Nephron (organoid): ENCODE measurements around the gene PKMYT1.

Experiments used
- H3K27ac Mint-ChIP-seq, 3 experiments: 2 replicates each; pipeline ENCODE4 v1.8.0; 2020; ENCODE audit warnings: mixed read lengths in 3 of 3, mild to moderate bottlenecking in 2 of 3, moderate library complexity in 1 of 3
- H3K27me3 Mint-ChIP-seq: 2 replicates; pipeline ENCODE4 v1.8.0; 2021; ENCODE audit warnings: low read depth, mild to moderate bottlenecking, moderate library complexity, mixed read lengths
- H3K36me3 Mint-ChIP-seq: 2 replicates; pipeline ENCODE4 v1.8.0; 2020; ENCODE audit warnings: low read depth, mixed read lengths
- H3K4me1 Mint-ChIP-seq: 2 replicates; pipeline ENCODE4 v1.8.0; 2020; ENCODE audit warnings: mixed read lengths
- H3K4me3 Mint-ChIP-seq, 3 experiments: 2 replicates each; pipeline ENCODE4 v1.8.0; 2020; ENCODE audit warnings: mild to moderate bottlenecking in 3 of 3, mixed read lengths in 3 of 3, moderate library complexity in 2 of 3
- H3K9me3 Mint-ChIP-seq: 2 replicates; pipeline ENCODE4 v1.8.0; 2020; ENCODE audit warnings: mixed read lengths
- CTCF ChIP-seq, 3 experiments: fragments of 200-600 bp; sonication (generic); IDR thresholded peaks; one replicate each; pipeline ENCODE4 v1.5.0; 2021; ENCODE audit warnings: antibody characterized with exemption in 3 of 3; ENCODE audit not compliant: unreplicated experiment in 3 of 3

Gene PKMYT1

GRCh38 chr16:2956579-2956956 lies 23.7 kb downstream of the PKMYT1 start:
- no peak for TF ChIP-seq CTCF (IDR thresholded peaks at IDR 0.05; ENCODE audit: unreplicated experiment in 3 of 3)
- peaks cover 6% of the 10 kb centered on the region for H3K4me1 Mint-ChIP-seq
- peaks cover 7% of the 10 kb centered on the region for H3K27me3 Mint-ChIP-seq
- no peak overlapping the region for H3K4me3 Mint-ChIP-seq
- H3K27ac Mint-ChIP-seq = no peak overlapping the region
- H3K9me3 Mint-ChIP-seq = no peaks in the 10 kb centered on the region
- H3K36me3 Mint-ChIP-seq = no peaks in the 10 kb centered on the region

- H3K36me3 Mint-ChIP-seq = no peaks in the 10 kb centered on the region
- H3K4me3 Mint-ChIP-seq = no peak overlapping the region
- no peak for TF ChIP-seq CTCF (IDR thresholded peaks at IDR 0.05; ENCODE audit: unreplicated experiment in 3 of 3)
Measured at GRCh38 chr16:2955779-2956578, 24.3 kb downstream of the PKMYT1 start.

GRCh38 chr16:2955438-2955778 lies 24.8 kb downstream of the PKMYT1 start:
- H3K4me1 Mint-ChIP-seq = peaks cover 6% of the 10 kb centered on the region
- TF ChIP-seq CTCF (IDR thresholded peaks at IDR 0.05; ENCODE audit: unreplicated experiment in 3 of 3) = no peak
- H3K36me3 Mint-ChIP-seq = no peaks in the 10 kb centered on the region
- H3K27me3 Mint-ChIP-seq = peaks cover 3% of the 10 kb centered on the region
- no peaks in the 10 kb centered on the region for H3K9me3 Mint-ChIP-seq
- H3K27ac Mint-ChIP-seq = no peak overlapping the region
- no peak overlapping the region for H3K4me3 Mint-ChIP-seq

More at GRCh38 chr16:2955779-2956578, 24.3 kb downstream of the PKMYT1 start:
- H3K9me3 Mint-ChIP-seq = no peaks in the 10 kb centered on the region
- H3K27me3 Mint-ChIP-seq = peaks cover 6% of the 10 kb centered on the region
- peaks cover 6% of the 10 kb centered on the region for H3K4me1 Mint-ChIP-seq
- H3K27ac Mint-ChIP-seq = no peak overlapping the region

DNA sequence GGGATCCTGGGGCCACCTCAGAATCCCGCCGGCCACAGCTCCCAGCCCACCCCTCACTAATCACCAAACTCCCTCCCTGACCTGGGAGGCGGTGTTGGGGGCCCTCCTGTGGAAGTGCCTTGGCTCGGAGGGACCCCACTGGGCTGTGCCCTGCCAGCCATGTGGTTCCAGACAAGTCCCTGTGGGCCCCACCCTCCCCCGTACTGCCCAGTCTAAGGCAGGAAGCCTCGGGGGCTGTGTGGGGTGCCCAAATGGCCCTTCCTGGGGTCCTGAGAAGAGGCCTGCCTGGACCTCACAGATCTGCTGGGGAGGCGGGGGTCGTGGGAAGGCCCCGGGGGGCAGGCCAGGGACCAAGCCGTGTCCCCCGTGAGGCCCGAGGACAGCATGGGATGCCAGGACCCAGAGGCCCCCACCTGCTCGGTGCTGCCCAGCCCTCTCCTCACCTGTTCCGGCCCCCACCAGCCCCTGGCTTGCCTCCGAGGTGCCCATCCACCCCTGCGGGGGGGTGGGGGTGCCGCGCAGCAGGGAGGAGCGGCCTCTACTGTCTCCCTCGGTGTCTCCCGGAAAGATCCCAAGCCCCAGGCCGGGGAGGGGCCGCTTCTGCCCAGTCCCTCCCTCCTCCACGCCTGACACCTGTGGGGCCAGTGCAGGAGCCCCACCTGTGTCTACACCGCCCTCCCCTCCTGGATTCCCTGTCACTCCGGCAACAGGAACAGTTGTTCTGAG lies 25.4 kb downstream of the PKMYT1 start:
- peaks cover under 1% of the 10 kb centered on the region for H3K36me3 Mint-ChIP-seq
- peaks cover 6% of the 10 kb centered on the region for H3K4me1 Mint-ChIP-seq
- TF ChIP-seq CTCF (IDR thresholded peaks at IDR 0.05; ENCODE audit: unreplicated experiment in 3 of 3) = no peak
- no peak overlapping the region for H3K27ac Mint-ChIP-seq
- no peak overlapping the region for H3K4me3 Mint-ChIP-seq
- H3K9me3 Mint-ChIP-seq = no peaks in the 10 kb centered on the region
- H3K27me3 Mint-ChIP-seq = peaks cover 3% of the 10 kb centered on the region

DNA sequence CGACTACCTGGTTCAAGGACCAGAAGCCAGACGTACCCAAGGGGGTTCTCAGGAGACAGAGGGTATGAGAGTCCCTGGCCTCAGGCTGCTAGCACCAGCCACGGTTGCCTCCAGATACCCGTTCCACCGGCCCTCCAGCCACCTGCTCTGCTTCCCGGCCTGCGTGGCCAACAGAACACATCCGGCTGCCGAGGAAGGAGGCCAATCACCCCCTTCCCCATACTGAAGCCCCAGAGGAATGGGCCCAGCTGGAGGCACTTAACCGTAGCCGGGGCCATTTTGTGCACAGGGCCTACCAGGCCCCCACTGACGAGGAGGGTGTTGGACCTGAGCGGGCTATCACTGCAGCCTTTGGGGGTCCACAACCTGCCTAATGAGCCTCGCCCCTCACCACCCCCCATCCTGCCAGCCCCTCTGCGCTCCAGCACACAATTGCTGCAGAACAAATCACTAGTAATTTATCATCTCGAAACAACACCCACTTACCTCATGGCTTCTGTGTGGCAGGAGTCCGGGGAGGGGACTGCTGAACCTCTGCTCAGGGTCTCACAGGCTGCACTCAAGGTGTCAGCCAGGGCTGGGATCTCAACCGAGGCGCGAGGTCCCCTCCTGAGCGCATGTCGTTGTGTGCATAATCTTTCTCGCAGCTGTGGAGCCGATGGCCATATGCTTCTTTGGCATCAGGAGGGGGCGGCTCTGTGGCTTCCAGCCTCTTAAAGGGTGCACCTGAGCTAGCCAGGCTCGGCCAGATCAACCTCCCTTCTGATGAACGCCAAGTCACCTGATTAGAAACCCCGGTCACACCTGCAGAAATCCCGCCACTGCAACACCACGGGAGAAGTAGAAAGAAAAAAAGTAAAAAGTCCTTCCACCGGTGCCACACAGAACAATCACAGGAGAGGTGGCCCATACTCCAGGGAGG lies 26.3 kb downstream of the PKMYT1 start:
- no peak for TF ChIP-seq CTCF (IDR thresholded peaks at IDR 0.05; ENCODE audit: unreplicated experiment in 3 of 3)
- H3K36me3 Mint-ChIP-seq = peaks cover 3% of the 10 kb centered on the region
- H3K27me3 Mint-ChIP-seq = peaks cover 1% of the 10 kb centered on the region
- H3K9me3 Mint-ChIP-seq = no peaks in the 10 kb centered on the region
- peaks cover 6% of the 10 kb centered on the region for H3K4me1 Mint-ChIP-seq
- H3K27ac Mint-ChIP-seq = no peak overlapping the region
- H3K4me3 Mint-ChIP-seq = peak overlapping the region in 1 of 3 experiments; percentile 27
